GM18520 (cell line): ENCODE results near the gene ZNF516.

Source experiments
- ATAC-seq: cut with Tn5 transposase; IDR thresholded peaks from one replicate; pipeline ENCODE4 v1.9.1; 2021; ENCODE audit not compliant: unreplicated experiment

ZNF516 gene

GRCh38 chr18:76368976-76369375 is 126.1 kb downstream of the ZNF516 start:
- no peak for ATAC-seq

GRCh38 chr18:76368271-76368670 is 126.8 kb downstream of the ZNF516 start:
- ATAC-seq, result no peak

GRCh38 chr18:76367168-76368125 is 127.6 kb downstream of the ZNF516 start:
- ATAC-seq, result no peak

- no peak for ATAC-seq
Measured at GRCh38 chr18:76365561-76365960, 129.5 kb downstream of the ZNF516 start.

- peak; percentile 75 for ATAC-seq
Measured at GRCh38 chr18:76364282-76365259, 130.5 kb downstream of the ZNF516 start.

GRCh38 chr18:76363436-76364120 is 131.5 kb downstream of the ZNF516 start:
- ATAC-seq, result no peak

GRCh38 chr18:76362676-76363075 is 132.4 kb downstream of the ZNF516 start:
- ATAC-seq, result no peak

GRCh38 chr18:76361219-76361618 is 133.8 kb downstream of the ZNF516 start:
- ATAC-seq, result no peak

GRCh38 chr18:76359909-76360308 is 135.1 kb downstream of the ZNF516 start:
- no peak for ATAC-seq

GRCh38 chr18:76358774-76359173 is 136.3 kb downstream of the ZNF516 start:
- no peak for ATAC-seq

- no peak for ATAC-seq
Measured at GRCh38 chr18:76357585-76358260, 137.3 kb downstream of the ZNF516 start.

GRCh38 chr18:76357174-76357573 is 137.9 kb downstream of the ZNF516 start:
- ATAC-seq, result no peak

GRCh38 chr18:76356666-76357065 is 138.4 kb downstream of the ZNF516 start:
- ATAC-seq, result no peak

GRCh38 chr18:76354348-76354747 is 140.7 kb downstream of the ZNF516 start:
- ATAC-seq, result no peak

GRCh38 chr18:76353500-76353899 is 141.5 kb downstream of the ZNF516 start:
- ATAC-seq, result no peak

- no peak for ATAC-seq
Measured at GRCh38 chr18:76353046-76353445, 142.0 kb downstream of the ZNF516 start.

- no peak for ATAC-seq
Measured at GRCh38 chr18:76351961-76352581, 143.0 kb downstream of the ZNF516 start.

- no peak for ATAC-seq
Measured at GRCh38 chr18:76350134-76351025, 144.7 kb downstream of the ZNF516 start.
